HG03097 (cell line): ENCODE data around the gene STXBP3.
"Not testable (repeated sequence)": the region's sequence is repeated elsewhere in the genome, so short reads cannot be mapped to it uniquely, and the experiment has no call there.

Source experiments
- ATAC-seq: cut with Tn5 transposase; IDR thresholded peaks from one replicate; pipeline ENCODE4 v1.9.1; 2021; ENCODE audit not compliant: unreplicated experiment, low FRiP score

Gene STXBP3, protein sequence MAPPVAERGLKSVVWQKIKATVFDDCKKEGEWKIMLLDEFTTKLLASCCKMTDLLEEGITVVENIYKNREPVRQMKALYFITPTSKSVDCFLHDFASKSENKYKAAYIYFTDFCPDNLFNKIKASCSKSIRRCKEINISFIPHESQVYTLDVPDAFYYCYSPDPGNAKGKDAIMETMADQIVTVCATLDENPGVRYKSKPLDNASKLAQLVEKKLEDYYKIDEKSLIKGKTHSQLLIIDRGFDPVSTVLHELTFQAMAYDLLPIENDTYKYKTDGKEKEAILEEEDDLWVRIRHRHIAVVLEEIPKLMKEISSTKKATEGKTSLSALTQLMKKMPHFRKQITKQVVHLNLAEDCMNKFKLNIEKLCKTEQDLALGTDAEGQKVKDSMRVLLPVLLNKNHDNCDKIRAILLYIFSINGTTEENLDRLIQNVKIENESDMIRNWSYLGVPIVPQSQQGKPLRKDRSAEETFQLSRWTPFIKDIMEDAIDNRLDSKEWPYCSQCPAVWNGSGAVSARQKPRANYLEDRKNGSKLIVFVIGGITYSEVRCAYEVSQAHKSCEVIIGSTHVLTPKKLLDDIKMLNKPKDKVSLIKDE

DNA sequence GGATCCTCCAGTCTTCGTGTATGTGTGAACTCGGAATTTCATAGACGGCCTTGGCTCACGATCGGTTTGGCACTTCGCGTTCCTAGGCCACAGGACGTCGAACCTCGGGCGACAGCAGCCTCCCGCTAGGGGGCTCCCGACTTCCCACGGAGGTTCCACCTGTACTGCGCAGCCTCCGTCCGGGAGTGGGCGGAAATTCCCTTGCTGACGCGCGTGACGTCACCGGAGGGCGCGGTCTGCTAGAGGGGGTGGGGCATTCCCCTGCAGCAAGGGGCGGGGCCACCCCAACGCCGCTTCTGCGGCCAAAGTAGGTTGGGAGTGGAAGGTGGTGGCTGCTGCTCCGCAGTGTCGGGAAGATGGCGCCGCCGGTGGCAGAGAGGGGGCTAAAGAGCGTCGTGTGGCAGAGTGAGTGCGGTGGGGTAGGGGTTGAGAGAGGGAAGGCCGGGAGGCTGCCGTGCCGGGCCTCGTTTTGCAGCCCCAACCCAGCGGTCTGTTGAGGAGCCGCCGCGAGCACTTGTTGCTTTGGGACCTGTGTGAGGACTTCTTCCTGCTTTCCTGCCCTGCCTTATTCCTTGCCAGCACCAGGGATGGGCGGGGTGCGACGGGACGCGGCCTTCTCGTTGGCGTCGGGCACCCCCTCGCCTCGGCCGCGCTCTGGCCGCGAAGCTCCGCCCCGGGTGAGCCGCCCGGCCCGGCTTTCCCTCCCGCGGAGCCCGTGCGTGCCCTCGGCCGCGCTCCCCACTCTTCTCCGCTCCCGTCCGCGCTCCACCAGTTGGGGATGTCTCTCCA lies at the start of gene STXBP3:
Gene STXBP3, plus strand, starts transcription at position 293 of the 789 bp plus-strand sequence. Its CDS starts 64 bp downstream, at position 357.
- ATAC-seq, result peak; percentile 91

DNA sequence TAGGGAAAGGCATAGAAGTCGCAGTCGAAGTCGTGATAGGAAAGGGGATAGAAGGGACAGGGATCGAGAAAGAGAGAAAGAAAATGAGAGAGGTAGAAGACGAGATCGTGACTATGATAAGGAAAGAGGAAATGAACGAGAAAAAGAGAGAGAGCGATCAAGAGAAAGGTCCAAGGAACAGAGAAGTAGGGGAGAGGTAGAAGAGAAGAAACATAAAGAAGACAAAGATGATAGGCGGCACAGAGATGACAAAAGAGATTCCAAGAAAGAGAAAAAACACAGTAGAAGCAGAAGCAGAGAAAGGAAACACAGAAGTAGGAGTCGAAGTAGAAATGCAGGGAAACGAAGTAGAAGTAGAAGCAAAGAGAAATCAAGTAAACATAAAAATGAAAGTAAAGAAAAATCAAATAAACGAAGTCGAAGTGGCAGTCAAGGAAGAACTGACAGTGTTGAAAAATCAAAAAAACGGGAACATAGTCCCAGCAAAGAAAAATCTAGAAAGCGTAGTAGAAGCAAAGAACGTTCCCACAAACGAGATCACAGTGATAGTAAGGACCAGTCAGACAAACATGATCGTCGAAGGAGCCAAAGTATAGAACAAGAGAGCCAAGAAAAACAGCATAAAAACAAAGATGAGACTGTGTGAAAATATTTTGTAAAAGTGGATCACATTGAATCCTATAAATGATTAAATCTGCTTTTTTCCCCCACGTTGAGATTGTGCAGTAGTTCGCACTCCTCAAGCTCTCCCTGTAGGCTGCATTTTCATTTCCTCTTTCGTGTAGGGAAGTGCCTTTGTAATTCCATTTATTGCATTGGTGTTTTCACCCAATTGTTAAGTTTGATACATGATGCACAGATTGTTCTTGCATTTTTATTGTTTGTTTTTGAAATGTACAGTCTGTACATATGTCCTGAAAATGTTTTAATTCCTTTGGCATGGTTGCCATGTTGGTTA lies 46.8 kb upstream of the STXBP3 start:
- ATAC-seq, result no peak

DNA sequence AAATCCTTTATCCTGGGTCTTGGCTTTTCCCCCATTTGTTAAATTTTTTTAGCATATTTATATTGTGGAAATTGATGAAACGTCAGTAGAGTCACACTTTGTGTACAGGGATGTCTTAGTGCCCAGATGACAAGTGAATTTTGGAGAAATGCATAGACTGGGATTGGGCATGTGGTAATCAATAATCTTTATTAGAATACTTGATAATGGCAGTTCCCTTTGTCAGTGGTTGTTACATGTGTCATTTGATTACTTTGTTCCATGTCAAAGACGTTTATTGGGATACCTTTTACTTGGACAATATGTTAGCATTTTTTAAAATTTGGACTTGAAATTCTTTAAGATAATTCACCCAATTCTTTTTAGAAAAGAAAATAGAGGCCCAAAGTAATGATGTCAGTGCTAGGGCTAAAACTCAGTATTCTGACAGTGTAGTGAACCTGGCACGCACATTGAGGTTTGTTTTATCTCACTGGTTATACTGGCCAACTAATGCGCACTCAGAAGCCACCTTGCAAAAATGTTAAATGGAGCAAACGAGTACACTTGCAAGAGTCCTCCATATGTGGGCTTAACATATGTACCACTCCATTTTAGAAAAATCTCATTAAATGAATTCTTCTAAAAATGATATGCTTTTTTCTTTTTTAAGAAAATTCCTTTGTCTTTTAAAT lies 45.2 kb upstream of the STXBP3 start:
- ATAC-seq, result no peak

DNA sequence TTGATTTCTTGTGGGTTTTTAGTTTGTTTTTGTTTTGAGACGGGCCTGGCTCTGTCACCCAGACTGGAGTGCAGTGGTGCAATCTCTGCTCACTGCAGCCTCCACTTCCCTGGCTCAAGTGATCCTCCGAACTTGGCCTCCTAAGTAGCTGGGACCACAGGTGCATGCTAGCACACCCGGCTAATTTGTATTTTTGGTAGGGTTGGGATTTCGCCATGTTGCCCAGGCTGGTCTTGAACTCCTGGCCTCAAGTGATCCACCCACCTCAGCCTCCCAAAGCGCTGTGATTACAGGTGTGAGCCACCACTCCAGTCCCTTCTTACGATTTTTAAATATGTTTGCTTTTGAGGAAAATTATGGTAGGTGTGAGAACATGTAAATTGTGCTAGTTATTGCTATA lies 44.4 kb upstream of the STXBP3 start:
- not testable (repeated sequence) for ATAC-seq

DNA sequence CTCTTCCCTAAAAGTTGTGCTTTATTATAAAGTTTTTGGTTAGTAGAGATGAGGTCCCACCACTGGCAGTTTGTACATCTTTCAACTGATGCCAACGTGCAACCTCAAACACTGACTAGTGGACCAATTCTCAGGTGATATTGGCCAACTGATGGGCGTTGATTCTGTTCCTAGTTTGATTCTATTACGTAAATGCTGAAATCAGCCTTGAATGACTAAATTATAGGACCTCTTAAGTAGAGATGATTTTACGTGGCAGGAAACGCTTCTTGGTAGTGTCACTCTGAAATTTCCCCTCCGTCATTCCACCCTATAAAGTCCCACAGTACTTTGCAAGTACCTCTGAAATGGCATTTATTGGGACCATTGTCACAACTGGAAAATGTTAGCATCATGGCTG lies 42.5 kb upstream of the STXBP3 start:
- ATAC-seq, result no peak

DNA sequence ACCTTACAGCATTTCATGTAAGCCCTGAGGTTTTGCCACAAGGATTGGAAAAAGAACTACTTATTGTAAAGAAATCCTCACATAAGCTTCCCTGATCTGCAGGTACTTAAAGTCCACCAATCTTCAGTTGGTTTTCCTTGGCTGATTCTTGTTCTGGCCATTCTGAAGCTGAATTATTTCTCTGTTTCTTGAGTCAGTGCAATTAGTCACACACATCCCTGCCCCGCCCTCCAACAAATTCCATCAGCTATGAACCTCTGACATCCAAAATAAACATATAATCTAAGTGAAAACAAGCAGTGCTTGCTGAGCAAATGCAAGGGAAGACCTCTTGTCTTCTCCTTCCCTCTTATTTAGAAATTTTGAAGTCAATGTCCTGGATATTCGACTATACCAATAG lies 42.0 kb upstream of the STXBP3 start:
- ATAC-seq, result no peak

DNA sequence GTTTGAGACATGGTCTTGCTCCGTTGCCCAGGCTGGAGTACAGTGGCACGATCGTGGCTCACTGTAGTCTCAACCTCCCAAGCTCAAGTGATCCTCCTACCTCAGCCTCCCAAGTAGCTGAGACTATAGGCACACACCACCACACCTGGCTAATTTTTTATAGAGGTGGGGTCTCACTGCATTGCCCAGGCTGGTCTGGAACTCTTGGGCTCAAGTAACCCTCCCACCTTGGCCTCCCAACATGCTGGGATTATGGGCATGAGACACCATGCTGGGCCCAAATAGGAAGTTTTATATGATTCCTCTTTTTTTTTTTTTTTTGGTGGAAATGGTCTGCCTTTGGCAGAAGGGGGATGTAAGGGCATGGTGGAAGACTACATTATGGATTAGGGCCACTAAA lies 39.8 kb upstream of the STXBP3 start:
- ATAC-seq, result no peak

DNA sequence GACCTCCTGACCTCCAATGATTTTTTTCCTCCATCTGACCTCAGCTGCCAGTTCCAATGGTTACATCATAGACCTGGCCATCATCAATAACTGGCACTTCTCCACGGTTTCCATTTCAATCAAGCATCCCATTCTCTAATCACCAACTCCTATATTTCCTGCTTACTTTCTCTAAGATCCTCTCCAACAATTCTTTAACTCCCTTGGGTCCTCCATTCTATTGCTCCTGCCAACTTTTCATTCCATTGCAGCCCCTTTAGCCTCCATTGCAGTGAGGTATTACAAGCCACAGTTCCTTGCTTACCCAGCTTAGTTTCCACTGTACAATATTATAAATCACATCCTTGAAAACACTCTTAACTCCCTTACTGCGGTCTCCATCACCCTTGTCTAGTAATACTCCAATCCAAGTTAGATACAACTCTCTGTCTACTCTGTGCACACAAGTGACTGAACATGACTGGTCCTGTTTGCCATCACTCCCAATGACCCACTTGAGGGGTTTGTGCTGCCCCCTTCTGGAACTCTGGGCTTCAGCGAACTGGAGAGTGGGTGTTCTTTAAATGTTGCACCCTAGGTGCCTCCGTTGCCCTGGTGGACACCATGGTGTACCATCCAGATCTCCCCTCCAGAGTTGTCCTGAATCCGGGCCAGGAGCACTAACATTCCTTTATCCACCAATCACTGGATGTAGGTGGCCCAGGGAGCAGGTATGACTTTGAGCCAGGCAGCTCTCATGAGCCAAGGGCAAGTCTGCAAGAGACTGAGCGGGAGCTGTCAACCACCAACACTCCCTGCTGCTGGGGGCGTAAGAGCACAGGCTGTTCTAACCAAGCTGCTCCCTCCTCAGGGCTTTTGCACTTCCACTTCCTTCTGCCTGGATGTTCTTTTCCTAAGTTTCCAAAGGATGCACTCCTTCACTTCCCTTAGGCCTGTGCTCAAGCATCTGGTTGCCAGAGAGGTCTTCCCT lies 37.5 kb upstream of the STXBP3 start:
- ATAC-seq, result peak; percentile 55

DNA sequence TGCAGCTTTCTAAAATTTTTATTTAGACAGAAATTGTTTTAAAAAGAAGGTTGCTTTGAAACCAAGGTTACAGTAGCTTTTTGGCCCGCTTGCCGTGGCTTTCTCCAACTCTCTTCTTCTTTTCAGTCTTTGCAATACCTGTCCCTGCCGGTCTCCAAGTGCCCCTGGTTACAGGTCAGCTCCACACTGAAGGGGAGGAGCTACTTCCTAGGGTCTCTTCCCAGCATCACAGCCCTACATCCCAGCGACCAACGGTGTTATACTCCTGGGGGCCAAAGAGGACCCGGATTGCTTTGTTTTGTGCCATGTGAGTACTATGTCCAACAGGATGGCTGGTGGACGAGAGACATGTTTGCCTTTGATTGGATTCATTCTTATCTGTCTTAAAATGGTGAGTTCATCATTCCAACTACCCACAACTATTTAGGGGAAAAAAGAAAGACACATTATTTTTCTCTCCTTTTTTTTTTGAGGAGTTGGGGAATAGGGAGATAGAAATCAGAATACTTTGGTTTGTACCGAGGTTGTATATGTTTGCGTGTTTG lies 33.8 kb upstream of the STXBP3 start, which contains the start of gene FNDC7:
Gene FNDC7, plus strand, starts transcription at position 303 of the 545 bp plus-strand sequence. Its CDS starts 26 bp downstream, at position 329.
- no peak for ATAC-seq

DNA sequence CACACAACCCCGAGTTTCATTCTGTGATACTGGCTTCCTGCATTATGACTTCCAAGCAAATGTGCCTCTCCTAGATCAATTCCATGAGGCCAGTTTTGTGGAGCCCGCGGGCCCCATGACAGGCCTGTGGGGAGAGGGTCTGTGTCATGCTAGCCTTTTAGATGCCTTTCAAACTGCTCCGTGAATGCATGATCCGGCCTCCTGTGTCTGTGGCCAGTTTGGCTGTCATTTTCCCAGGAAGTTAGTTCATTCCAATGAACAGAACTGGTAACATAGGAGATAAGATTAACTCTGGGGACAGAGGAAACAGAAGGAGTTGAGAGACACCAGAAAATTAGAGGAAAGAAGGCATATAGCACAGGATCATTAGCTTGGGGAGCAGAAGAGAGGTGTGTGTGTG lies 30.5 kb upstream of the STXBP3 start:
- no peak for ATAC-seq

DNA sequence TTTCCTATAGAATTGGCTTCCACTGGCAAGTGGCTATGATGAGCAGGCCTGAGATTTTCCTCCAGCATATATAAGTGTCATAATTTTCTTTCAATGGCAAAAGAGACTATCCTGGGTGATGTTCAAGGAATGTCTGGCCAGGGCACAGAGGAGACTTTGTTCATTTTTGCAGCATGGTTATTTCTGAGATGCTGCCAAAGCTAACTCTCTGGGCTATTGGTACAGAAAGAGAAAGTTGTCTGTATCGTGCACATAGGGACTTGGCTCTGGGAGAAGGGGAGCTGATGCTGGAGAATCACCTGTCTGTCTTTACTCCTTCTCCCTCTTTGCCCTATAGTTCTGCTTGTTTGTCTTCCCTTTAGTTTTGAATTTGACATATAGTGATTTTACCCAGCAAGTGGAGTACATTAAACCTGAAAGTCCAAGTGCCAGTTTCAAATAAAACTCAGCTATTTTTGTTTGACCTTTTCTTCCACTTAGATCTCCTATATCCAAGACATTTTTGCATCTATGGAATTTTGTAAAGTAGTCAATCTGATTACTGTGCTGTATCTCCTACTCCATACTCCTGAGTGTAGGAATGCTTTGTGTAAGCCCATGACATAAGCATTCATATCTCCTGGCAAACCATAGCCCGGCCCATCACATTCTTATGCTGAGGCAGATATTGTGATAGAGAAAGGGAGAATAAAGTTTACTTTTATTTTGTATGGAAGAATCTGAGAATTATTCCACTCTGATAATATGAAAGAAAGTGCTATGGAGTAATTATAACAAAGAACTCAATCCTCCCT lies 29.8 kb upstream of the STXBP3 start:
- no peak for ATAC-seq

DNA sequence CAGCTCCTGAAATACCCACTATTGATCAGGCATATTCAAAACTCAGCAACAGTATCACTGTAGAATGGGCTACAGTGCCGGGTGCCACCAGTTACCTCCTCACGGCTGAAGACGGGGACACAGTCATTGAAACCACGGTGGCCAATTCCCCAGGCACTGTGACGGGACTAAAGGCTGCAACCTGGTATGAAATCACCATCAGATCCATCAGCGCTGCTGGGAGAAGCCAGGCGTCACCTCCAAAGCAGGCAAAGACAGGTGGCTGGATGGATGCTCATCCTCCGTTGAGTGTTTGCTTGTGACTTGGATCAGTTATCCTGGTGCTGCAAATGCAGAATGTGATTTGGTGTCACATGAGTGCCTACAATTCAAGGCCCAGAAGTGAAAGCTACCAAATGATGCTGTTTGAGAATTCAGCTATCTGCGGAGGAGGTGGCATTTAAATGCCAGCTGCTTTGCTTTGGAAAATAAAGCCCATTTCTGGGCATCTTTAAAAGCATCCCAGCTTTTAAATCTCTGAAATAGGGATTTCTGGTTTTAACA lies 28.6 kb upstream of the STXBP3 start:
- ATAC-seq, result no peak

DNA sequence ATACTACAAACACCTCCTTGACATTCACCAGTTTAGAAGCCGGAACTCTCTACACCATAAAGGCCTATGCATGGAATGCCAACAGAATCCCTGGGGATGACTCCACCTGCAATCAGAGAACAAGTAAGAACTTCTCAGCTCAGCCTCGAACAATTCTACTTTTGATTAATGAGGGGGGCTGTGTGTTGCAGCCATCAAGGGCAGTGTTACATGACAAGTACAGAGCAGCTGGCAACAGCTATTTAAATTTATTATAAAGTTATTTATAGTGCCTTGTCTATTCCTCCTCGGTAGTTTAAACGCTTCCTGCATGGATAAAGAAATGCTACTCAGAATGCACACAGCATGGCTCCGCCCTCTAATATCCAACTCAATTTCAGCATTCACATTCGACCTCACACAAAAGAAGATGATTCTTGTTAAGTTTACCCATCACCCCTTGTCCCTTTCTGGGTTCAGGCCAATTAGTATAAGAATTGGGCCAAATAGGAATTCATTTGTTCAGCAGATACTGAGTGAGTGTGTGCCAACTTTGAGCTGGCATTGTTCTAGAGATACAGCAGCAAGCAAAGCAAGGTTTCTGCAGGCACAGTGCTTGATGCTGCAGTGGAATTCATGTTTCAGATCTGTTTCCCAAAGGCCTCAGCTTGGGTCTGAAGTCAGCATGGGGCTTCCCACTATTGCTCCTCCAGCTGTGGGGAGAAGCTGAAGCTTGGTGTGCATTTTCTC lies 27.4 kb upstream of the STXBP3 start:
- ATAC-seq, result no peak

DNA sequence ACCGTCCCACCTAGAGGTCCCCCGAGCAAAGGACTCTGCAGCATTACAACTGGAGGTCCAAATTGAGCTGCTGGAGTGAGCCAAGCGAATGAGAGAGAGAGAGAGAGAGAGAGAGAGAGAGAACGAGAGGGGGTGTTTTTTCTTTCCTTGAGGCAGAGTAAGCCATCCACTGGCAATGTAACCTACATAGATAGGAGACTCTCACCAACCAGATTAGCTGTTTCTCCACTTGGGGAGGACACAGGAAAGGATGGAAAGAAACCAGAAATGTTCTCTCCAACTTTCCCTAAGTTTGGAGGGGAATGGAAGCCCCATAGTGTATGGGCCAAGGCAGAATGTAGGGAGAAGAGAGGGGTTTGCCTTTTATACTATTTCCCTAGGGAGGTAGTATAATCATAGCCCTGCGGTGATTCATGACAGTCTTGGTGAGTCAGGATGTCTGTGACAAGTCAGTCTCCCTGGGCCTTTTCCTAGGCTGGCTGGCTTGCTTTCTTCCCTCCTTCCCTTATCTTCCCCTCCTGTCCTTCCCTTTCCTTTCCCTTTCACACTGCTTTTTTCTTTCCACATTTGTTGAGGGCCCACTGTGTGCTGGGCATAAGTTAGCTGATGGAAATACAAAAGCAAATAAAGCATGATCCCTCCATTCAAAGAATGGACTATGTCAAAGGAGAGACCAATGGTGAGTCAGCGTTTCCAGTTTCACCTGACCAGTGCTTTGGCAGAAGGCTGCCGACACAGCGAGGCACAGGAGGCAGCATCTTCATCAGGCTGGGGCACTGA lies 26.6 kb upstream of the STXBP3 start:
- no peak for ATAC-seq

DNA sequence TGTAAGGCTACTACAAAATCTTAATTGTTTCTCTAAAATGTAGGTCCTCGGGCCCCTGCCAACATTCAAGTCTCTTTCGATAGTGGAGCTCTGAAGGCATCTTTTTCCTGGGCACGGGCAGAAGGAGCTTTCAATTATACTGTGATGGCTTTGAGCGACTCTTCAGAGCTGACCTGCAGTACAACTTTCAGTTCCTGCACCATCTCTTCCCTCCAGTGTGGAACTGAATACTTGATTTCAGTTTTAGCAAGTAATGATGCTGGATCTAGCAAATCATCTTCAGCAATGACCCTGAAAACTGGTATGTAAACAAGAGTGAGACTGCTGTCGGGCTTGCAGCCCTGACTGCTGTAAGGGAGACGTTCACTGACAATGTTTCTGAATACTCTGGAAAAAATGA lies 24.2 kb upstream of the STXBP3 start:
- ATAC-seq, result no peak

DNA sequence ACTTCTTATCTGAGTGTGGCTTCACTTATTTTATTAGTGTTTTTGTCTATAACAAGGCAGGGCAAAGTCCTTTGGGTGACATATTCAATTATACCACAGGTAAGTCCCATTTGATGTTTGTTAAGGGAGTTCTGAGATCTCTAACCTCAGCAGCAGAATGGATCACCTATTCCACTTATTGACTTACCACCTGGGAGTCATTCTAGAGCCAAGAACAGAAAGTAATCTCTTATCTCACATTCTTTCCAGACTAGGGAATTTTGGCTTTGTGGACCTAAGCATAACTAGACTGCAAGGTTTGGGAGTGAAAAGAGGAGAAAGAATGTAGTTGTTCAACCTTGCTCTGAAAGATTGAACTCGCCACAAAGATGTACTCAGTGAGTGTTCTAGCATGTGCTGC lies 20.6 kb upstream of the STXBP3 start:
- no peak for ATAC-seq
